ENCODE results near the gene TMEM258. TPM values are rescaled to one million over a fixed set of nuclear protein-coding genes. Genes with fewer than 3 reads are reported as not detected.

TMEM258 gene
- total and polyA plus RNA-seq, 9 of the 15 experiments (the other 6 are each of a cell fraction or from before 2014, with no cell fraction given), result 97.2 to 856 (median 231) TPM

DNA sequence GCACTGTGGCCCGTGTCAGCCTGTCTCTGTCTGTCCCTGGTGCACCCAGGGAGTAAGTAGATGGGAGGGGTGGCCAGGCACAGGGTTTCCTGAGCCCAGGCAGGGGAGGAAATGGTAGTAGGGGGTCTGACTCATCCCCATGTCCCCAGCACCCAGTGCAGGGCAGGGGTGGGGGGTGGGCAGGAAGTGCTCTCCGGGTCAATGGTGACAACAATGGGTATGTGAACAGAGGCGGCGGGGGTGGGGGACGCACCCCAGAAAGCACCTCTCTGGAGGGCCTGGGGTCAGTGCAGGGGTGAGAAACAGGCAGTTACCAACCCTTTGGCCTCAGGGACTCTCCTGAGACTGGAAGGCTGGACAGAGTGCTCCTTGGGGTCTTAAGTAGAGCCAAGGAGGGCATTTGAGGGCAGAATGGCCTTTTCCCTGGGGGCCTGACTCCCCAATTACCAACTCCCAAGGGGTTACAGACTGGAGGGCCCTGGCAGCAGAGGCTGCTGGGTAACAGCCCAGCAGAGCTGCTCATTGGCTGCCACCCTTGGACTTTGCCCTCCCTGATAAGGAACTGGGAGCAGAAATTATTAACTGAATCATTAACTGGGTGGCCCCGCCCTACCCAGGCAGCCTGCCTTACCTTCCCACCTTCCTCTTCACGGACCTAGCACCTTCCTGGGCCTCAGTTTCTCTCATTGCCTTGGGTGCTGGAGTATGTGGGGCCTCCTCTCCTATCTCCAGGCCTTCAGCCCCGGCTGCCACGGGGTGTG, 35.8 kb downstream of the TMEM258 start (continued):
- no peak for TF ChIP-seq NR2C2 (CRISPR knock-in tag; IDR thresholded peaks at IDR 0.05)
- TF ChIP-seq NR2C2 (tag; IDR thresholded peaks at IDR 0.05), result peak; percentile 42; the same call in 1 of the 2 replicates
- TF ChIP-seq RAD51 (IDR thresholded peaks at IDR 0.05; ENCODE audit: borderline replicate concordance, low read depth), result no peak
- TF ChIP-seq FOXK2 (conservative IDR thresholded peaks at IDR 0.05 in 1 of 2, IDR thresholded peaks at IDR 0.05 in 1 of 2; ENCODE audit: low read depth in 2 of 2), result no peak
- TF ChIP-seq, protein P1, sequence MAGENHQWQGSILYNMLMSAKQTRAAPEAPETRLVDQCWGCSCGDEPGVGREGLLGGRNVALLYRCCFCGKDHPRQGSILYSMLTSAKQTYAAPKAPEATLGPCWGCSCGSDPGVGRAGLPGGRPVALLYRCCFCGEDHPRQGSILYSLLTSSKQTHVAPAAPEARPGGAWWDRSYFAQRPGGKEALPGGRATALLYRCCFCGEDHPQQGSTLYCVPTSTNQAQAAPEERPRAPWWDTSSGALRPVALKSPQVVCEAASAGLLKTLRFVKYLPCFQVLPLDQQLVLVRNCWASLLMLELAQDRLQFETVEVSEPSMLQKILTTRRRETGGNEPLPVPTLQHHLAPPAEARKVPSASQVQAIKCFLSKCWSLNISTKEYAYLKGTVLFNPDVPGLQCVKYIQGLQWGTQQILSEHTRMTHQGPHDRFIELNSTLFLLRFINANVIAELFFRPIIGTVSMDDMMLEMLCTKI (IDR thresholded peaks at IDR 0.05; ENCODE audit: partially characterized antibody), result no peak
- TF ChIP-seq SIRT6 (IDR thresholded peaks at IDR 0.05; ENCODE audit: low read depth, low read length), result no peak
- TF ChIP-seq, protein P2, sequence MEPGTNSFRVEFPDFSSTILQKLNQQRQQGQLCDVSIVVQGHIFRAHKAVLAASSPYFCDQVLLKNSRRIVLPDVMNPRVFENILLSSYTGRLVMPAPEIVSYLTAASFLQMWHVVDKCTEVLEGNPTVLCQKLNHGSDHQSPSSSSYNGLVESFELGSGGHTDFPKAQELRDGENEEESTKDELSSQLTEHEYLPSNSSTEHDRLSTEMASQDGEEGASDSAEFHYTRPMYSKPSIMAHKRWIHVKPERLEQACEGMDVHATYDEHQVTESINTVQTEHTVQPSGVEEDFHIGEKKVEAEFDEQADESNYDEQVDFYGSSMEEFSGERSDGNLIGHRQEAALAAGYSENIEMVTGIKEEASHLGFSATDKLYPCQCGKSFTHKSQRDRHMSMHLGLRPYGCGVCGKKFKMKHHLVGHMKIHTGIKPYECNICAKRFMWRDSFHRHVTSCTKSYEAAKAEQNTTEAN (CRISPR knock-in tag; IDR thresholded peaks at IDR 0.05), result no peak
- TF ChIP-seq, protein P3, sequence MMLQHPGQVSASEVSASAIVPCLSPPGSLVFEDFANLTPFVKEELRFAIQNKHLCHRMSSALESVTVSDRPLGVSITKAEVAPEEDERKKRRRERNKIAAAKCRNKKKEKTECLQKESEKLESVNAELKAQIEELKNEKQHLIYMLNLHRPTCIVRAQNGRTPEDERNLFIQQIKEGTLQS (IDR thresholded peaks at IDR 0.05), result peak; percentile 71
- TF ChIP-seq, protein P3 (CRISPR knock-in tag; conservative IDR thresholded peaks at IDR 0.05), result no peak
- TF ChIP-seq ZNF551 (CRISPR knock-in tag; IDR thresholded peaks at IDR 0.05), result no peak
- no peak for TF ChIP-seq NBN (IDR thresholded peaks at IDR 0.05; ENCODE audit: low read depth)
- TF ChIP-seq, protein P4, sequence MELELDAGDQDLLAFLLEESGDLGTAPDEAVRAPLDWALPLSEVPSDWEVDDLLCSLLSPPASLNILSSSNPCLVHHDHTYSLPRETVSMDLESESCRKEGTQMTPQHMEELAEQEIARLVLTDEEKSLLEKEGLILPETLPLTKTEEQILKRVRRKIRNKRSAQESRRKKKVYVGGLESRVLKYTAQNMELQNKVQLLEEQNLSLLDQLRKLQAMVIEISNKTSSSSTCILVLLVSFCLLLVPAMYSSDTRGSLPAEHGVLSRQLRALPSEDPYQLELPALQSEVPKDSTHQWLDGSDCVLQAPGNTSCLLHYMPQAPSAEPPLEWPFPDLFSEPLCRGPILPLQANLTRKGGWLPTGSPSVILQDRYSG (tag; conservative IDR thresholded peaks at IDR 0.05; ENCODE audit: low read depth), result no peak
- no peak for TF ChIP-seq PURB (CRISPR knock-in tag; IDR thresholded peaks at IDR 0.05; ENCODE audit: low read depth)
- TF ChIP-seq ASH1L (IDR thresholded peaks at IDR 0.05; ENCODE audit: borderline replicate concordance, low read depth, partially characterized antibody), result no peak
- TF ChIP-seq FOS (IDR thresholded peaks at IDR 0.05; ENCODE audit: extremely low read depth, insufficient read length), result peak; percentile 1
- TF ChIP-seq, protein P5, sequence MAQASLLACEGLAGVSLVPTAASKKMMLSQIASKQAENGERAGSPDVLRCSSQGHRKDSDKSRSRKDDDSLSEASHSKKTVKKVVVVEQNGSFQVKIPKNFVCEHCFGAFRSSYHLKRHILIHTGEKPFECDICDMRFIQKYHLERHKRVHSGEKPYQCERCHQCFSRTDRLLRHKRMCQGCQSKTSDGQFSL (CRISPR knock-in tag; IDR thresholded peaks at IDR 0.05), result no peak
- TF ChIP-seq, protein P5 (tag; IDR thresholded peaks at IDR 0.05), result no peak

All from K562 (cell line).